DMS79 treated with DMSO at 0.1 percent for 48 hours (cell line): Measurements from ENCODE around the gene TTYH3.
A peak's percentile ranks its signal among the peaks of the same experiment; 100 is the strongest.

Experiments
- DNase-seq: peaks from one replicate; lab custom pipeline; 2025; lab: John Stamatoyannopoulos, UW

The TTYH3 gene

DNA sequence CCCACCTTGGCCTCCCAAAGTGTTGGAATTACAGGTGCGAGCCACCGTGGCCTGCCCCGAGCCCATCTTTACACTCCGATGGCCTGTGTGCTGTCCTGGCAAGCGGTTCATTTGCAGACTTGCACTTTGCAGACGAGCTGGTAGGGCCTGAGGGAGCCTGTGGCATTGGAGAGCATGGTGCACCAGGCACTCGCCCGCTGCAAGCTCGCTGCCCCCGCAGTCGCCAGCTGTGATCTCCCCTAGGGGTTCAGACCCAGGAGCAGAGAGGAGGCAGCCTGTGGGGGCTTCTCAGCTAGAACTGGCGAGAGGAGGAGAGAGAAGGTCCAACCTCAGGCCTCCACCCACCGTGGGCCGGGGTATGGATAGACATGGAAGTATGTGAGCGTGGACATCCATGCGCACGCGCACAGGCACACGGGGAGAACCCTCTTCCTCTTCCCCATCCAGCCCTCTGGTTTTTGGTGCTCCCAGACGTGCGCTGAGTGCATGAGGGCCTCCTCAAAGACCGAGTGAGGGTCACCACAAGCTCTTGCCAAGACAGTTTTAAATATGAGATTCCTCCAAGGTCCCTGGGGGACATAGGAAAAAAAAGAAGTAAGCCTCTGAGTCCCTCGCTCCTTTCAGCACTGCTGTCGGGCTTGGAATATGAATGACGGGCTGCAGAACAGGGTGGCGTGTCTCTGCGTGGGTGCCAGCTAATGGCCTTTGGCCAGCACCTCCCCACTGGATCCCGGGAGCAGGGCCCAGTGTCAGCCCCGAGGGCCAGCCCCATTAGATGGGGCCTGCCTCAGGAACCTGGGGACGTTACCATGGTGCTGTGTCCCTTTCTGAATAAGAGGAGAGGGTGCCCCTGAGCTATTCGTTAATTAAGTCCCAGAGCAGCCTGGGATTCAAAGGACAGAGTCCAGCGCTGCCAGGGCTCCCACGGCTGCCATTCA is 15.1 kb upstream of the TTYH3 start:
- DNase-seq = no peak

- DNase-seq = no peak
Measured at GRCh38 chr7:2617325-2617905, 14.4 kb upstream of the TTYH3 start.

DNA sequence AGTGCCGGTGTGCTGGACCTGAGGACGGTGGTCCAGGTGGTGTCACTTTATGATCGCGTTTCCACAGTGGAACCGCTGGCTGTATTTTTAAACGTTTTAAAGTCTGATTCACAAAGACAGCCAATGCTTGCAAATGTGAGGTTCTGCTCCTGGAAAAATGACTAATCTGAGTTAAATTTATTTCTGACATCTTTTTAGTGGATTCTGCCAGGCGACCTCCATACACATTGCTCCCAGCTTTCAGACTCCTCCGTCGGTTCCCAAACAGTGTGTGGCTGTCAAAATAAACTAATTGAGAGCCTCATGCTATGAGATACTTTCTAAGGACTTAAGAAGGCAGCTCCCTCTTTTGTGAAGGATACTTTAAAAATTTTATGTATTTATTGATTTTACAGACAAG is 12.7 kb upstream of the TTYH3 start:
- no peak for DNase-seq

GRCh38 chr7:2621061-2621828 is 10.5 kb upstream of the TTYH3 start:
- DNase-seq = no peak

- no peak for DNase-seq
Measured at GRCh38 chr7:2621948-2622640, 9.7 kb upstream of the TTYH3 start.

DNA sequence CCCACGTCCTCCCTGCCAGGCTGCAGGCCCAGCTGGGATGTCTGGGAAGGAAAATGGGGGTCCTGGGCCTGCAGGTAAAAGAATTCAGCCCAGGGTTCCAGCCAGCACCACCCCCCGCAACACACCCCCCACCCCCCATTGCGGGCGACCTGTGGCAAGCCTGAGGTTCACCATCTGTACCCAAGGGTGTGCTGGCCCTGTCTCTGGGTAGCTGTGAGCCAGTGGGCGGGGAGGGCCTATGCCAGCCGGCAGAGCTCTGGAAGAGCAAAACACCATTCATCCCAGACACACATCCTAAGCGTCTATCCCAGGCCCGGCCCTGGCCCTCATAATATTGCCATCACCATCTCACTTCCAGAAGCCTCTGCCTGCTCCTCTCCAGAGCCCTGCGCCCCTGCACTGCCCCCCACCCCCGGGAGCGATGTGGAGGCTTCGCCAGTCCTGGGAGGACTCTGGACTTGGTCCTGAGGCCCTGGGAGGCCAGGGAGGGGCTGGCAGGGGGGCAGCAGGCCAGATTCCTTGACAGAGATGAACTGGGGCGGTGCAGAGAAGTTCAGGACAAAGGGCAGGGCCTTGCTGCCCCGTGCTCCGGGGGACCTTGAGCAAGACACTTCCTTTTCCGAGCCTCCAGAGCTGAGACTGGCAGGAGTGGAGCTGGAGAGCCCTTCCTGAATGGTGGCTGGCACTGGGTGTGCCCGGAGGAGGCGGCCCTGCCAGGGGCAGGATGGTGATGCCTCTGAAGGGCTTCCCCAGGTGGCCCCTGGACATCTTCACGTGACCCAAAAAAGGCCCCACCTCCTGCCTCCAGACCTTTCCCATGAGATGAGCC is 8.7 kb upstream of the TTYH3 start:
- DNase-seq = no peak

DNA sequence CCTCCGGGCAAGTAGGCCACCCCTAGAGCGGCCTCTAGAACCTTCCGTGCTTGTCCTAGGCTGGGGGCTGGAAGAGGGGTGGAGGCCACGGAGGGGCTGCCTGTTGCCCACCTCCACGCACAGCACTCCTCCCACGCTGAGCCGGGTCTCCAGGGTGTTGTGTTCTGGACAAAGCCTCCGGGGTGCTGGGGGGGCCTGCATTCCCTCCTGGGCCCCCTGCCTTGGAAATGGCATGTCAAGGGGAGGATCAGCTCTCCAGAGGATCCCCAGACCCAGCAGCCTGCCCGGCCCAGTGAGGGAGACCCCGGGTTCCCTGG is 8.1 kb upstream of the TTYH3 start:
- DNase-seq = no peak

GRCh38 chr7:2624293-2624886 is 7.4 kb upstream of the TTYH3 start:
- no peak for DNase-seq

DNA sequence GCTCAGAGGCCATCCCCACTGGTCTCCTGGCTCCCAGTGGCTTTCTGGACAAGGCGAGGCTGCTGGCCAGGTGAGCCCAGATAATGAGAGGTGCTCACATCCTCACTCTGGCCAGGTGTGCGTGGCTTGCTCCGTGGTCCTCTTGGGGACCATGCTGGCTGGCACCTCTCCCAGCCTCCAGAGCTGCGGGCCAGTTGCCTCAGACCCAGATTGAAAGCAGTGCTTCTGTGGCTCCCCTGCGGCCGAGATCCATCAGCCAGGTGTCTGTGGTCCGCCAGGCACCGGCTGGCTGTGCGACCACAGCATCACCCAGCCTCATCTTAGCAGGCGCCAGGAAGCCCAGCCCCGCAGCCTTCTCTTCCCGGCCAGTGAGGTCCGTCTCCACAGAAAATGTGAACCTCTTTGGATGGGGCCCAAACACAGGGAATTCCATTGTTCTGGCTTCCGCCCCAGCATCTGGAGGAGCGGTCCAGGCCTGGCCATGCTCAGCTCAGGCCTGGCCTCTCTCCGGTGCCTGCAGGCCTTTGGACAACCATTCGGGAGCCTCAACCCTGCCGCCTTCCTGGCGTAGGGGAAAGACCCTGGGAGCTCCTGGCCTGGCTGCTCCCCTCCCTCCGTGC is 5.2 kb upstream of the TTYH3 start:
- DNase-seq = peak; percentile 13

- DNase-seq = no peak
Measured at GRCh38 chr7:2627258-2628129, 4.3 kb upstream of the TTYH3 start.

DNA sequence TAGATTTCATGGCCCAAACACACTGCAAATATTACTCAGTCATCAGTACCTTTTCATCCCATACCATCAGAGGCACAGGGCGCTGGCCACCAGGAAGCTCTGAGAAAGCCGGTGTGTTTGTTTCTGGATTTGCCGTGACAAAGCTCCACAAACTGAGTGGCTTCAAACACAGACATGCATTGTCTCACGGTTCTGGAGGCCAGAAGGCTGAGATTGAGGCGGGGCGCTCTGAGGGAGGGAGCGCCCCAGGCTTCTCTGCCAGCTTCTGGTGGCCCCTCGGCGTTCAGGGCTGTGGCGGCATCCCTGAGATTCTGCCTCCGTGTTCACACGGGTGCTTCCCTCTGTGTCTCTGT is 3.7 kb upstream of the TTYH3 start:
- no peak for DNase-seq

- no peak for DNase-seq
Measured at GRCh38 chr7:2628891-2629290, 2.9 kb upstream of the TTYH3 start.

- peak; percentile 29 for DNase-seq
Measured at GRCh38 chr7:2629746-2630681, 1.8 kb upstream of the TTYH3 start.

GRCh38 chr7:2632733-2633537 is 1.1 kb downstream of the TTYH3 start:
- peak; percentile 47 for DNase-seq

- no peak for DNase-seq
Measured at GRCh38 chr7:2633538-2634266, 1.9 kb downstream of the TTYH3 start.

- DNase-seq = no peak
Measured at GRCh38 chr7:2634267-2635145, 2.7 kb downstream of the TTYH3 start.
